CD4-positive, CD25-positive, alpha-beta regulatory T cell (primary cell): ENCODE measurements around the gene DIAPH1. TPM values are rescaled to one million over a fixed set of nuclear protein-coding genes. Genes with fewer than 3 reads are reported as not detected.
A peak's percentile ranks its signal among the peaks of the same experiment; 100 is the strongest.

Experiments used
- ATAC-seq, 2 donors: fragments of 150-1000 bp; cut with Tn5 transposase; one replicate each; pipeline ENCODE4 v1.10.0; 2021; ENCODE audit warnings: low read depth in 2 of 2, moderate number of reproducible peaks in 2 of 2, moderate library complexity in 1 of 2
- DNase-seq, 3 donors: peaks; one replicate each; pipeline versions ENCODE4 v3.0.0 to v3.0.0-alpha.2; 2012 to 2022; ENCODE audit warnings: mixed read lengths in 1 of 3
- H3K27ac ChIP-seq: one replicate; pipeline ENCODE4 v1.7.0; 2013; ENCODE audit warnings: mild to moderate bottlenecking, low read length; ENCODE audit not compliant: insufficient read depth, poor library complexity, severe bottlenecking
- H3K27me3 ChIP-seq: one replicate; pipeline ENCODE4 v1.7.0; 2013; ENCODE audit warnings: low read length; ENCODE audit not compliant: control insufficient read depth, insufficient read depth
- H3K36me3 ChIP-seq: one replicate; pipeline ENCODE4 v1.7.0; 2013; ENCODE audit warnings: mild to moderate bottlenecking, low read length, moderate library complexity; ENCODE audit not compliant: control insufficient read depth, insufficient read depth
- H3K4me1 ChIP-seq: 2 replicates; pipeline ENCODE4 v1.7.0; 2013; ENCODE audit warnings: mild to moderate bottlenecking, low read length; ENCODE audit not compliant: insufficient read depth, control insufficient read depth, poor library complexity, severe bottlenecking
- H3K4me3 ChIP-seq: one replicate; pipeline ENCODE4 v1.7.0; 2013; ENCODE audit warnings: low read depth, mild to moderate bottlenecking, low read length, moderate library complexity
- H3K9me3 ChIP-seq, 2 experiments: 1 replicate in 1 of 2; 2 replicates in 1 of 2; pipeline ENCODE4 v1.7.0; 2013; ENCODE audit warnings: low read length in 2 of 2, mild to moderate bottlenecking in 1 of 2, moderate library complexity in 1 of 2; ENCODE audit not compliant: control insufficient read depth in 2 of 2
- H3K27ac Mint-ChIP-seq, 3 donors: one replicate each; pipeline ENCODE4 v1.8.0; 2020 to 2022; ENCODE audit warnings: mild to moderate bottlenecking in 3 of 3, mixed read lengths in 3 of 3, moderate library complexity in 2 of 3
- H3K27me3 Mint-ChIP-seq: one replicate; pipeline ENCODE4 v1.8.0; 2022; ENCODE audit warnings: mild to moderate bottlenecking, mixed read lengths
- H3K36me3 Mint-ChIP-seq: one replicate; pipeline ENCODE4 v1.8.0; 2020; ENCODE audit warnings: mixed read lengths
- H3K4me1 Mint-ChIP-seq, 4 donors: one replicate each; pipeline ENCODE4 v1.8.0; 2020 to 2022; ENCODE audit warnings: mixed read lengths in 4 of 4, mild to moderate bottlenecking in 1 of 4
- H3K4me3 Mint-ChIP-seq, 4 donors: one replicate each; pipeline ENCODE4 v1.8.0; 2020 to 2022; ENCODE audit warnings: mild to moderate bottlenecking in 4 of 4, mixed read lengths in 4 of 4, moderate library complexity in 3 of 4
- H3K9me3 Mint-ChIP-seq, 7 donors: one replicate each; pipeline ENCODE4 v1.8.0; 2020 to 2022; ENCODE audit warnings: mixed read lengths in 7 of 7, mild to moderate bottlenecking in 3 of 7, moderate library complexity in 2 of 7
- polyA plus RNA-seq, 4 donors: library from polyadenylated mRNA; unstranded; fragments of 300-500 nt; fragmentation: Illumina TruSeq; gene quantifications; one replicate each; pipeline ENCODE4 v1.2.3, GENCODE V29; 2021
- total RNA-seq: library from RNA; stranded (reverse); gene quantifications from one replicate; pipeline ENCODE4 v1.2.3, GENCODE V29; 2022

DIAPH1 gene
- total and polyA plus RNA-seq, 5 donors from 2014 or later = 86.1 to 287 (median 91.3) TPM

DNA sequence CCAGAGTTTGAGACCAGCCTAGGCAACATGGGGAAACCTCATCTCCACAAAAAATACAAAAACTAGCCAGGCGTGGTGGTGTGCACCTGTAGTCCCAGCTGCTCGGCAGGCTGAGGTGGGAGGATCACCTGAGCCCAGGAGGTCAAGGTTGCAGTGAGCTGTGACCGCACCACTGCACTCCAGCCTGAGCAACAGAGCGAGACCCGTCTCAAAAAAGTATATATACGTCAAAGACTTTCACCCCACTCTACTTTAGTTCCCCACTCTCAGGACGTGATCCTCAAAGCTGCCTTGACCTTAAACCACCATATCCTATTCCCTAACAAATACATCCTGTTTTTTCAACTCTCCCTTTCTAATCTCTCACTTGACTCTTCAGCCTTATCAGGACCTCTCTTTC lies 88.9 kb downstream of the DIAPH1 start:
- no peaks in the 10 kb centered on the region for H3K9me3 Mint-ChIP-seq
- DNase-seq (no peak), ATAC-seq (no peak)
- H3K4me1 ChIP-seq = no peaks in the 10 kb centered on the region
- H3K27me3 ChIP-seq = no peaks in the 10 kb centered on the region
- H3K4me3 ChIP-seq = no peak overlapping the region
- H3K36me3 Mint-ChIP-seq = peaks cover 53% of the 10 kb centered on the region
- H3K36me3 ChIP-seq = peaks cover 94% of the 10 kb centered on the region
- H3K27ac Mint-ChIP-seq = no peak overlapping the region
- no peak overlapping the region for H3K4me3 Mint-ChIP-seq
- peaks cover 4 to 18% (median 9%) of the 10 kb centered on the region in 4 donors for H3K4me1 Mint-ChIP-seq
- no peaks in the 10 kb centered on the region for H3K9me3 ChIP-seq
- no peaks in the 10 kb centered on the region for H3K27me3 Mint-ChIP-seq
- no peak overlapping the region for H3K27ac ChIP-seq

- peak overlapping the region; percentile 48 to 86 (median 50) for H3K27ac Mint-ChIP-seq
- H3K4me3 Mint-ChIP-seq = no peak overlapping the region
- Histone ChIP-seq H3K36me3 (peaks cover 94% of the 10 kb centered on the region), H3K27me3 (no peaks in the 10 kb centered on the region), H3K9me3 (no peaks in the 10 kb centered on the region), H3K4me3 (no peak overlapping the region), H3K27ac (no peak overlapping the region), H3K4me1 (no peaks in the 10 kb centered on the region)
- DNase-seq = no peak
- H3K27me3 Mint-ChIP-seq = no peaks in the 10 kb centered on the region
- H3K36me3 Mint-ChIP-seq = peaks cover 55% of the 10 kb centered on the region
- H3K4me1 Mint-ChIP-seq = peaks cover 6 to 17% (median 8%) of the 10 kb centered on the region in 4 donors
- H3K9me3 Mint-ChIP-seq = no peaks in the 10 kb centered on the region
- ATAC-seq = no peak
These were observed 89.8 kb downstream of the DIAPH1 start for GRCh38 chr5:141529002-141529401.

DNA sequence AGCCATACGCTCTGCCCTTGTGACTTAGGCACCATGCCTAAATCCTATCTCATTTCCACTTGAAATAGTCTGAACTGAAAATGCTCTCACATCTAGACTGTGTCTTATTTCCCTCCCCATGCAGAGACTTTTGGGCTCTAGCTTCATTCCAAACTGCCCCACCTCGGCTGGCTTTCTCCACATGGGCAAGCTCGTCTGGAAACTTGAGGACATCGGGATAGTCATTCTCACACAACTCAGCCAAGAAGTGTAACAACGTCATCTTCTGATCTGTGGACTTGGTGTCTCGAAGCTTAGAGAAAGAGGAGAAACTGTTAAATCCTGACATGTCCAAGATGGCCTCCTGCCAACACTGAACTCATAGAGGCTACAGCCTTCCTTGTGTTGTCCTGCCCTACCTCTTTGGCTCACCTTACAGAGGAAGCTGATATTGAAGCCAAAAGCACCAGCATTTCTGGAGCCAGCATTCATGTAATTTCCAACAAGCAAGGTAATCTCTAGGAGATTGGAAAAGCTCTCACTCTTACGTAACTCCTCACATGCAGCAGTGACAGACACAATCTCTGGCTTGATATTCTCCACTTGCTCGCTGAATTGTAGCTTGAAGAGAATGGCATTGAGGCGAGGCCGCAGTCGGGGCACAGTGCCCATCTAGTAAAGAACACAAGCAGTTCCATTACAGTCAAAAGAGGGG lies 90.4 kb downstream of the DIAPH1 start:
- Mint-ChIP-seq H3K9me3 (no peaks in the 10 kb centered on the region), H3K27me3 (no peaks in the 10 kb centered on the region), H3K27ac (peak overlapping the region; percentile 50 to 86 (median 51)), H3K4me1 (peaks cover 6 to 16% (median 8%) of the 10 kb centered on the region in 4 donors), H3K36me3 (peaks cover 53% of the 10 kb centered on the region), H3K4me3 (no peak overlapping the region)
- Histone ChIP-seq H3K36me3 (peaks cover 95% of the 10 kb centered on the region), H3K27ac (no peak overlapping the region), H3K4me1 (no peaks in the 10 kb centered on the region), H3K9me3 (no peaks in the 10 kb centered on the region), H3K27me3 (no peaks in the 10 kb centered on the region), H3K4me3 (no peak overlapping the region)
- ATAC-seq = no peak
- DNase-seq = no peak

DNA sequence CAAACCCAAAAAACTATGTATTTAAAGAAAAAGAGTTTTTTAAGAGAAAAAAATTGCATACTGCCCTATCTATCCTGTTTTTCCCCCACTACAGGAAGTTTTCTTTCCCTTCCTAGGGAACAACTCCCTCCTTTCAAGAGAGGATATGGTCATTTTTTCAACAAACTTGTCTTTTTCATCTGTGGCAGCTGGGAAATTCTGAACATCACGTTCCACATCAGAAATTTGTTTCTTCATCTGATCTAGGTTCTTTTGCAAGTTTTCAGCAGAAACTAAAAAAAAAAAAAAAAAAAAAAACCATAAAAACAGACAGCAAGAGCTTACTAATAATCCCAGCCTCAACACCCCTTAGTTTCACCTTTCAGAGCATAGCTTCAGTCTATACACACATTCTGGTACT lies 91.4 kb downstream of the DIAPH1 start:
- Mint-ChIP-seq H3K9me3 (no peaks in the 10 kb centered on the region), H3K27ac (peak overlapping the region in 1 of 3 donors; percentile 5), H3K27me3 (no peaks in the 10 kb centered on the region), H3K4me1 (peaks cover 6 to 24% (median 10%) of the 10 kb centered on the region in 4 donors), H3K36me3 (peaks cover 55% of the 10 kb centered on the region), H3K4me3 (no peak overlapping the region)
- Histone ChIP-seq H3K4me1 (no peaks in the 10 kb centered on the region), H3K27ac (no peak overlapping the region), H3K4me3 (no peak overlapping the region), H3K36me3 (peaks cover 95% of the 10 kb centered on the region), H3K9me3 (no peaks in the 10 kb centered on the region), H3K27me3 (no peaks in the 10 kb centered on the region)
- DNase-seq (no peak), ATAC-seq (no peak)

DNA sequence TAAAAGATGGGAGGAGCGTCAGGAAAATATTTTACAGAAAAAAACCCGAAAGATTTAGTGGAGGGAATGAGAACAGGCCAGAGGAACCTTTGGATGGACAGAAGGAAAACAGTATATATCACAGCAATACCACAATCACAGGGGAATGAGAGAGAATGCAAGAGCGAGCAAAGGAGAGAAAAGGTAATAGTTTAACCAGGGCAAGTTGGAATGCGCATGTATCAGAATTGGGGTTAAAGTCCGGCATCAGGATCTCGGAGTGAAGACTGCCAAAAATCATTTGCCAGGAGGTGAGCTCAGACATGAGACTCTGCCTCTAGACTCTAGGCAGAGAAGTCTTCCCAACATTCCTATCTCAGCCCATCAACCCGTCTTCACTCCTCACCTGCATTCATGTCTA lies 93.1 kb downstream of the DIAPH1 start:
- Histone ChIP-seq H3K27me3 (no peaks in the 10 kb centered on the region), H3K36me3 (peaks cover 97% of the 10 kb centered on the region), H3K27ac (no peak overlapping the region), H3K9me3 (no peaks in the 10 kb centered on the region), H3K4me1 (no peaks in the 10 kb centered on the region), H3K4me3 (no peak overlapping the region)
- Mint-ChIP-seq H3K9me3 (no peaks in the 10 kb centered on the region), H3K27ac (peak overlapping the region; percentile 27 to 93 (median 55)), H3K36me3 (peaks cover 71% of the 10 kb centered on the region), H3K27me3 (no peaks in the 10 kb centered on the region), H3K4me1 (peaks cover 6 to 28% (median 15%) of the 10 kb centered on the region in 4 donors), H3K4me3 (no peak overlapping the region)
- DNase-seq = no peak
- ATAC-seq = no peak

- peak overlapping the region; percentile 28 for H3K27ac ChIP-seq
- H3K4me3 Mint-ChIP-seq = peak overlapping the region in 1 of 4 donors; percentile 30
- no peaks in the 10 kb centered on the region for H3K9me3 ChIP-seq
- peaks cover 98% of the 10 kb centered on the region for H3K36me3 ChIP-seq
- no peaks in the 10 kb centered on the region for H3K27me3 ChIP-seq
- no peaks in the 10 kb centered on the region for H3K9me3 Mint-ChIP-seq
- DNase-seq (peak; percentile 36 to 49 (median 44)), ATAC-seq (peak; percentile 67 to 71)
- no peaks in the 10 kb centered on the region for H3K4me1 ChIP-seq
- H3K27ac Mint-ChIP-seq = peak overlapping the region in 2 of 3 donors; percentile 27 to 93
- peaks cover 6 to 28% (median 16%) of the 10 kb centered on the region in 4 donors for H3K4me1 Mint-ChIP-seq
- no peak overlapping the region for H3K4me3 ChIP-seq
- H3K27me3 Mint-ChIP-seq = no peaks in the 10 kb centered on the region
- peaks cover 78% of the 10 kb centered on the region for H3K36me3 Mint-ChIP-seq
These were observed 93.9 kb downstream of the DIAPH1 start for GRCh38 chr5:141524604-141525597.

GRCh38 chr5:141523991-141524390 lies 94.8 kb downstream of the DIAPH1 start:
- no peak overlapping the region for H3K4me3 Mint-ChIP-seq
- no peaks in the 10 kb centered on the region for H3K27me3 Mint-ChIP-seq
- Histone ChIP-seq H3K4me1 (no peaks in the 10 kb centered on the region), H3K27me3 (no peaks in the 10 kb centered on the region), H3K4me3 (no peak overlapping the region), H3K27ac (no peak overlapping the region), H3K9me3 (no peaks in the 10 kb centered on the region), H3K36me3 (peaks cover 98% of the 10 kb centered on the region)
- peaks cover 6 to 28% (median 16%) of the 10 kb centered on the region in 4 donors for H3K4me1 Mint-ChIP-seq
- H3K9me3 Mint-ChIP-seq = no peaks in the 10 kb centered on the region
- no peak for ATAC-seq
- DNase-seq = no peak
- H3K27ac Mint-ChIP-seq = no peak overlapping the region
- peaks cover 80% of the 10 kb centered on the region for H3K36me3 Mint-ChIP-seq
